Ishikawa (cell line): ENCODE data around the gene SMIM1.

Experiments used
- CEBPB ChIP-seq: IDR thresholded peaks from 2 replicates; pipeline ENCODE4 v1.6.1; 2012
- EP300 ChIP-seq: IDR thresholded peaks from 2 replicates; pipeline ENCODE4 v1.6.1; 2012; ENCODE audit warnings: borderline replicate concordance
- FOXM1 ChIP-seq: IDR thresholded peaks from 2 replicates; pipeline ENCODE4 v1.6.1; 2012; ENCODE audit warnings: low read depth, borderline replicate concordance
- NFIC ChIP-seq: IDR thresholded peaks from 2 replicates; pipeline ENCODE4 v1.6.1; 2012
- RAD21 ChIP-seq: IDR thresholded peaks from 2 replicates; pipeline ENCODE4 v1.6.1; 2012; ENCODE audit warnings: low read depth

GRCh38 chr1:3722846-3723245 is 49.7 kb upstream of the SMIM1 start:
- no peak for TF ChIP-seq FOXM1
- no peak for TF ChIP-seq EP300
- no peak for TF ChIP-seq CEBPB
- TF ChIP-seq NFIC, result peak; percentile 39; the same call in 1 of the 2 replicates
- TF ChIP-seq RAD21, result no peak
